H1 (cell line): Measurements from ENCODE around the gene TIMM23. TPM values are rescaled to one million over a fixed set of nuclear protein-coding genes. Genes with fewer than 3 reads are reported as not detected.

ENCODE experiments used
- JUND ChIP-seq: IDR thresholded peaks from 2 replicates; pipeline ENCODE4 v1.6.1; 2011; ENCODE audit warnings: mild to moderate bottlenecking, improper control_type of control experiment, low read length
- KDM1A ChIP-seq: fragments of 200-600, 300-600 bp; sonication (generic); IDR thresholded peaks from 2 replicates; pipeline ENCODE4 v1.7.1; 2016; ENCODE audit warnings: mild to moderate bottlenecking, low read length, borderline replicate concordance
- SAP30 ChIP-seq: fragments of 300-600 bp; sonication (generic); IDR thresholded peaks from 2 replicates; pipeline ENCODE4 v1.7.1; 2012; ENCODE audit warnings: low read length, moderate library complexity, mild to moderate bottlenecking, inconsistent platforms; ENCODE audit not compliant: insufficient read depth, insufficient replicate concordance
- TAF1 ChIP-seq: IDR thresholded peaks from 2 replicates; pipeline ENCODE4 v1.6.1; 2011; ENCODE audit warnings: mild to moderate bottlenecking, low read depth, low read length
- polyA plus RNA-seq, 7 experiments: library from polyadenylated mRNA; depleted of rRNA in 3 of 7; stranded (reverse) in 5 of 7; unstranded in 2 of 7; fragments of >200 nt in 5 of 7; fragments of 200-250 nt in 2 of 7; gene quantifications; 1 replicate in 5 of 7; 2 replicates in 1 of 7; 4 replicates in 1 of 7; pipeline versions ENCODE4 v1.2.1 to v1.2.3, GENCODE V29; 2011 to 2013; ENCODE audit warnings: missing spikeins in 2 of 7, mixed read lengths in 2 of 7
- total RNA-seq: library from RNA; stranded (reverse); fragmentation: NEBNext Ultra II Directional; extraction: Animal tissue kit (Norgen Biotek cat#: 25700); gene quantifications from 2 replicates; pipeline ENCODE4 v1.2.1, GENCODE V29; 2021
- TF ChIP-seq, protein P1 (sequence below): IDR thresholded peaks from 2 replicates; pipeline ENCODE4 v1.6.1; 2012; ENCODE audit warnings: low read length, inconsistent platforms
- TF ChIP-seq, protein P2 (sequence below): IDR thresholded peaks from 2 replicates; pipeline ENCODE4 v1.6.1; 2012; ENCODE audit warnings: inconsistent platforms

The TIMM23 gene
- total and polyA plus RNA-seq, 2 of the 8 experiments (the other 6 are each of a cell fraction or from before 2014, with no cell fraction given) = 101 to 130 TPM

DNA sequence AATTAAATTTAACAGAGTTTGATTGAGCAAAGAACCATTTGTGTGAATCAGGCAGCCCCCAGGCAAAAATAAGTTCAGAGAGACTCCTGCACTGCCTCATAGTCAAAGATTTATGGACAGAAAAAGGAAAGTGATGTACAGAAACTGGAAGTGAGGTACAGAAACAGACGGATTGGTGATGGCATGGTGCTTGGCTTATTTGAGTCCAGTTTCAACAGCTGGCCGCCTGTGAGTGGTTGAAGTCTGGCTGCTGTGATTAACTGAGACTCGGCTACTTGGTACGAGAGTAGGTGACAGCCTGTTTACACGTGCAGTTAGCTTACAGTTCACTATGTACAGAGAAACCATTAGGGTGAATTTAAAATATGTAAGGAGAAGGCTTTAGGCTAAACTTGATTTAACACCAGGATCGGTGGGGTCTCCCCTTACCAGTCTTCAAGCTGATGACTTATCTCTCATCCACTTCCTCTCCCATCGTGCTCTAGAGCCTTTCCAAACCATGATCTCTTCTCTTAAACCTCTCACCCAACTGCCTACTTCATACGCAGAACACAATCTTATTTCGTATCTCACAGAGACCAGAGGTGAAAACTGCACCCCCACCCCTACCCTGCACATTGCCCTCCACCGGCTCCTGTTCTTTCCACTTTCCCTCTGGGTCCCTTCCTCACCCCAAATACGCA is 78.8 kb downstream of the TIMM23 start (continued):
- TF ChIP-seq SAP30 (no peak), KDM1A (no peak), TAF1 (no peak), JUND (no peak)
- TF ChIP-seq, protein P1, sequence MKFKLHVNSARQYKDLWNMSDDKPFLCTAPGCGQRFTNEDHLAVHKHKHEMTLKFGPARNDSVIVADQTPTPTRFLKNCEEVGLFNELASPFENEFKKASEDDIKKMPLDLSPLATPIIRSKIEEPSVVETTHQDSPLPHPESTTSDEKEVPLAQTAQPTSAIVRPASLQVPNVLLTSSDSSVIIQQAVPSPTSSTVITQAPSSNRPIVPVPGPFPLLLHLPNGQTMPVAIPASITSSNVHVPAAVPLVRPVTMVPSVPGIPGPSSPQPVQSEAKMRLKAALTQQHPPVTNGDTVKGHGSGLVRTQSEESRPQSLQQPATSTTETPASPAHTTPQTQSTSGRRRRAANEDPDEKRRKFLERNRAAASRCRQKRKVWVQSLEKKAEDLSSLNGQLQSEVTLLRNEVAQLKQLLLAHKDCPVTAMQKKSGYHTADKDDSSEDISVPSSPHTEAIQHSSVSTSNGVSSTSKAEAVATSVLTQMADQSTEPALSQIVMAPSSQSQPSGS = no peak
- TF ChIP-seq, protein P2, sequence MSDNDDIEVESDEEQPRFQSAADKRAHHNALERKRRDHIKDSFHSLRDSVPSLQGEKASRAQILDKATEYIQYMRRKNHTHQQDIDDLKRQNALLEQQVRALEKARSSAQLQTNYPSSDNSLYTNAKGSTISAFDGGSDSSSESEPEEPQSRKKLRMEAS = no peak
